SK-N-SH (cell line): ENCODE measurements around the gene TOP3B. TPM values are rescaled to one million over a fixed set of nuclear protein-coding genes. Genes with fewer than 3 reads are reported as not detected.

Experiments used
- CTCF ChIA-PET: fragments of 300-600, 350-600 bp; formaldehyde crosslinking; extraction: SDS; loops from one replicate; lab custom pipeline; 2021; lab: Yijun Ruan, JAX
- POLR2A ChIA-PET: fragments of 350-600 bp; sonication (Branson Sonifier 250); formaldehyde crosslinking; extraction: SDS; loops from one replicate; lab custom pipeline; 2020; ENCODE audit warnings: antibody characterized with exemption, inconsistent platforms; lab: Yijun Ruan, JAX
- DNase-seq: peaks from one replicate; pipeline ENCODE4 v3.0.0; 2012
- H2AFZ ChIP-seq: fragments of 200-600 bp; sonication (generic); 2 replicates; pipeline ENCODE4 v1.8.1; 2016; ENCODE audit warnings: antibody characterized with exemption, mild to moderate bottlenecking, low read depth
- H3F3A ChIP-seq: fragments of 200-600 bp; sonication (generic); replicated peaks from 2 replicates; pipeline ENCODE3; 2016; ENCODE audit warnings: antibody characterized with exemption, mild to moderate bottlenecking; ENCODE audit not compliant: insufficient read depth
- H3K27ac ChIP-seq, 2 experiments: fragments of 200-500 bp in 1 of 2; fragments of 200-600 bp in 1 of 2; sonication (Bioruptor generic) in 1 of 2; sonication (generic), shearing (Covaris generic) in 1 of 2; 2 replicates each; pipeline versions ENCODE4 v1.5.1 to v1.6.1; 2014 to 2016; ENCODE audit warnings: low read depth in 2 of 2, inconsistent platforms in 1 of 2, low read length in 1 of 2, mild to moderate bottlenecking in 1 of 2, mixed read lengths in 1 of 2
- H3K27me3 ChIP-seq: fragments of 200-600 bp; sonication (generic), shearing (Covaris generic); 2 replicates; pipeline ENCODE4 v1.6.1; 2016; ENCODE audit warnings: mixed run types; ENCODE audit not compliant: insufficient read depth
- H3K36me3 ChIP-seq, 2 experiments: fragments of 200-500 bp in 1 of 2; fragments of 200-600 bp in 1 of 2; sonication (Bioruptor generic) in 1 of 2; sonication (generic) in 1 of 2; replicated peaks in 1 of 2; 2 replicates each; pipeline versions ENCODE3 to v1.5.1; 2014 to 2016; ENCODE audit warnings: low read length in 1 of 2, mild to moderate bottlenecking in 1 of 2; ENCODE audit not compliant: insufficient read depth in 2 of 2, control insufficient read depth in 1 of 2
- H3K4me1 ChIP-seq, 2 experiments: fragments of 200-500 bp in 1 of 2; fragments of 200-600 bp in 1 of 2; sonication (Bioruptor generic) in 1 of 2; sonication (generic), shearing (Covaris generic) in 1 of 2; 2 replicates each; pipeline versions ENCODE4 v1.5.1 to v1.6.1; 2014 to 2016; ENCODE audit warnings: low read depth in 1 of 2, low read length in 1 of 2, mixed run types in 1 of 2; ENCODE audit not compliant: insufficient read depth in 2 of 2, control insufficient read depth in 1 of 2
- H3K4me2 ChIP-seq: fragments of 200-600 bp; sonication (generic), shearing (Covaris generic); 2 replicates; pipeline ENCODE4 v1.6.1; 2017; ENCODE audit warnings: mixed run types
- H3K4me3 ChIP-seq, 2 experiments: fragments of 200-500 bp in 1 of 2; fragments of 200-600 bp in 1 of 2; sonication (Bioruptor generic) in 1 of 2; sonication (generic), shearing (Covaris generic) in 1 of 2; 2 replicates each; pipeline versions ENCODE4 v1.5.1 to v1.8.1; 2014 to 2016; ENCODE audit warnings: low read depth in 2 of 2, inconsistent platforms in 1 of 2, low read length in 1 of 2, mild to moderate bottlenecking in 1 of 2, mixed read lengths in 1 of 2, moderate library complexity in 1 of 2
- H3K79me2 ChIP-seq: fragments of 200-600 bp; sonication (generic); 2 replicates; pipeline ENCODE4 v1.8.1; 2017; ENCODE audit warnings: mild to moderate bottlenecking; ENCODE audit not compliant: insufficient read depth
- H3K9ac ChIP-seq: fragments of 200-600 bp; sonication (generic); 2 replicates; pipeline ENCODE4 v1.6.1; 2017; ENCODE audit warnings: mixed run types
- H3K9me2 ChIP-seq: fragments of 200-600 bp; sonication (generic); 2 replicates; pipeline ENCODE4 v1.6.1; 2017; ENCODE audit warnings: mixed run types
- H3K9me3 ChIP-seq: fragments of 200-600 bp; sonication (generic); 2 replicates; pipeline ENCODE4 v1.6.1; 2017; ENCODE audit warnings: mixed run types, mild to moderate bottlenecking, moderate library complexity
- H4K20me1 ChIP-seq: fragments of 200-600 bp; sonication (generic); 2 replicates; pipeline ENCODE4 v1.6.1; 2017; ENCODE audit warnings: mild to moderate bottlenecking, mixed run types; ENCODE audit not compliant: insufficient read depth
- ELF1 ChIP-seq: IDR thresholded peaks from 2 replicates; pipeline ENCODE4 v1.4.0; 2012
- FOSL2 ChIP-seq: IDR thresholded peaks from 2 replicates; pipeline ENCODE4 v1.4.0; 2012; ENCODE audit warnings: low read depth, mild to moderate bottlenecking, moderate library complexity, borderline replicate concordance
- FOXM1 ChIP-seq: IDR thresholded peaks from 2 replicates; pipeline ENCODE4 v1.4.0; 2012; ENCODE audit warnings: low read depth, mild to moderate bottlenecking
- JUND ChIP-seq: IDR thresholded peaks from 2 replicates; pipeline ENCODE4 v1.4.0; 2012
- MEF2A ChIP-seq: IDR thresholded peaks from 2 replicates; pipeline ENCODE4 v1.4.0; 2012; ENCODE audit warnings: low read depth, borderline replicate concordance
- MXI1 ChIP-seq: IDR thresholded peaks from 2 replicates; pipeline ENCODE4 v1.6.1; 2012; ENCODE audit warnings: mild to moderate bottlenecking, low read depth, low read length, improper control_type of control experiment
- RAD21 ChIP-seq: IDR thresholded peaks from 2 replicates; pipeline ENCODE4 v1.6.1; 2012; ENCODE audit warnings: mild to moderate bottlenecking, low read length
- RCOR1 ChIP-seq: fragments of 150-350 bp; IDR thresholded peaks from 2 replicates; pipeline ENCODE4 v1.6.1; 2017; ENCODE audit warnings: antibody characterized with exemption, low read length
- RFX5 ChIP-seq: IDR thresholded peaks from 2 replicates; pipeline ENCODE4 v1.6.1; 2012; ENCODE audit warnings: mild to moderate bottlenecking, improper control_type of control experiment, low read length
- SMC3 ChIP-seq: IDR thresholded peaks from 2 replicates; pipeline ENCODE4 v1.6.1; 2012; ENCODE audit warnings: low read depth, low read length, improper control_type of control experiment
- TAF1 ChIP-seq: IDR thresholded peaks from 2 replicates; pipeline ENCODE4 v1.6.1; 2012; ENCODE audit warnings: low read depth, mild to moderate bottlenecking, low read length, moderate library complexity, borderline replicate concordance
- TCF12 ChIP-seq: IDR thresholded peaks from 2 replicates; pipeline ENCODE4 v1.4.0; 2012
- USF1 ChIP-seq: IDR thresholded peaks from 2 replicates; pipeline ENCODE4 v1.4.0; 2012; ENCODE audit warnings: low read depth, borderline replicate concordance
- USF2 ChIP-seq: fragments of 150-350 bp; IDR thresholded peaks from 2 replicates; pipeline ENCODE4 v1.6.1; 2017; ENCODE audit warnings: antibody characterized with exemption, low read length, low read depth, borderline replicate concordance
- WGBS: methylation state at CpG from one replicate; pipeline ENCODE4 v1.1.6; 2017; ENCODE audit warnings: low lambda C conversion rate; 5-methylcytosine and 5-hydroxymethylcytosine counted together
- polyA plus RNA-seq, 3 experiments: library from polyadenylated mRNA; depleted of rRNA; stranded (reverse); fragments of >200 nt; gene quantifications; 2 replicates each; pipeline ENCODE4 v1.2.3, GENCODE V29; 2012

Gene TOP3B
- polyA plus RNA-seq, 1 of the 3 experiments (the other 2 are of a cell fraction), result 14.4 TPM

GRCh38 chr22:21918466-21919185 lies 64.0 kb downstream of the TOP3B start:
- H3K27me3 ChIP-seq, result no peaks in the 10 kb centered on the region
- no peak overlapping the region for H3K4me2 ChIP-seq
- no peaks in the 10 kb centered on the region for H4K20me1 ChIP-seq
- no peak overlapping the region for H3K4me3 ChIP-seq
- peaks cover 0 to 16% of the 10 kb centered on the region in 2 experiments; a peak in 1 of 4 replicates for H3K4me1 ChIP-seq
- no peaks in the 10 kb centered on the region for H3K9me2 ChIP-seq
- ChIA-PET POLR2A (no interaction called here), CTCF (interaction anchor here (15.9 kb wide), 1 partner anchor 19 kb away, joined by 145 read pairs; no protein-coding TSS in a partner anchor)
- no peaks in the 10 kb centered on the region for H3K79me2 ChIP-seq
- H3K9me3 ChIP-seq, result no peaks in the 10 kb centered on the region
- H3K36me3 ChIP-seq, result peaks cover 0 to 8% of the 10 kb centered on the region in 2 experiments
- WGBS, result 97% methylated on average over 9 of the region's 12 CpGs
- no peak overlapping the region for H3K27ac ChIP-seq
- H2AFZ ChIP-seq, result no peak overlapping the region
- TF ChIP-seq RCOR1 (no peak), TCF12 (no peak), MXI1 (no peak), SMC3 (no peak), USF1 (no peak)
- peak; percentile 16 for DNase-seq
- no peak overlapping the region for H3K9ac ChIP-seq
- no peaks in the 10 kb centered on the region for H3F3A ChIP-seq

GRCh38 chr22:21917959-21918261 lies 64.7 kb downstream of the TOP3B start:
- no peak overlapping the region for H3K9ac ChIP-seq
- no peak for DNase-seq
- no peaks in the 10 kb centered on the region for H3K9me3 ChIP-seq
- POLR2A ChIA-PET, result no interaction called here
- H3K4me1 ChIP-seq, result peaks cover 0 to 16% of the 10 kb centered on the region in 2 experiments; a peak in 1 of 4 replicates
- H3K9me2 ChIP-seq, result no peaks in the 10 kb centered on the region
- CTCF ChIA-PET, result interaction anchor here (15.9 kb wide), 1 partner anchor 20 kb away, joined by 145 read pairs; no protein-coding TSS in a partner anchor
- peaks cover 0 to 4% of the 10 kb centered on the region in 2 experiments for H3K36me3 ChIP-seq
- no peaks in the 10 kb centered on the region for H3K27me3 ChIP-seq
- H4K20me1 ChIP-seq, result no peaks in the 10 kb centered on the region
- H3K79me2 ChIP-seq, result no peaks in the 10 kb centered on the region
- H2AFZ ChIP-seq, result no peak overlapping the region
- no peak overlapping the region for H3K4me2 ChIP-seq
- no peak for TF ChIP-seq FOXM1
- no peak for TF ChIP-seq RFX5
- no peak overlapping the region for H3K4me3 ChIP-seq
- no peak overlapping the region for H3K27ac ChIP-seq
- no peaks in the 10 kb centered on the region for H3F3A ChIP-seq
- no CpG with 5 or more reads among the region's 6 CpGs for WGBS

- no peaks in the 10 kb centered on the region for H3K79me2 ChIP-seq
- H3K4me3 ChIP-seq, result no peak overlapping the region
- peaks cover 0 to 16% of the 10 kb centered on the region in 2 experiments; a peak in 1 of 4 replicates for H3K4me1 ChIP-seq
- ChIA-PET POLR2A (no interaction called here), CTCF (interaction anchor here (1.1 to 15.9 kb wide), 3 partner anchors 20 to 204 kb away, joined by 3 to 145 read pairs (median 5); partner anchors contain the start of gene PPM1F)
- peaks cover 0 to 3% of the 10 kb centered on the region in 2 experiments for H3K36me3 ChIP-seq
- 88% methylated on average over 13 of the region's 17 CpGs for WGBS
- no peak overlapping the region for H3K4me2 ChIP-seq
- peak; percentile 44 for DNase-seq
- H3K9ac ChIP-seq, result no peak overlapping the region
- no peaks in the 10 kb centered on the region for H3F3A ChIP-seq
- TF ChIP-seq FOSL2 (no peak), TAF1 (no peak), MEF2A (no peak), SMC3 (no peak), ELF1 (no peak), MXI1 (no peak), RAD21 (no peak), JUND (no peak), USF2 (no peak)
- no peaks in the 10 kb centered on the region for H3K27me3 ChIP-seq
- no peaks in the 10 kb centered on the region for H3K9me2 ChIP-seq
- H4K20me1 ChIP-seq, result no peaks in the 10 kb centered on the region
- H3K9me3 ChIP-seq, result no peaks in the 10 kb centered on the region
- no peak overlapping the region for H3K27ac ChIP-seq
- H2AFZ ChIP-seq, result no peak overlapping the region
Measured at GRCh38 chr22:21917181-21917958, 65.2 kb downstream of the TOP3B start.
